ENCODE measurements around the gene SLC37A3. TPM values are rescaled to one million over a fixed set of nuclear protein-coding genes. Genes with fewer than 3 reads are reported as not detected.

SLC37A3 gene
- total RNA-seq, 1 experiment from 2014 or later: 22.1 TPM

DNA sequence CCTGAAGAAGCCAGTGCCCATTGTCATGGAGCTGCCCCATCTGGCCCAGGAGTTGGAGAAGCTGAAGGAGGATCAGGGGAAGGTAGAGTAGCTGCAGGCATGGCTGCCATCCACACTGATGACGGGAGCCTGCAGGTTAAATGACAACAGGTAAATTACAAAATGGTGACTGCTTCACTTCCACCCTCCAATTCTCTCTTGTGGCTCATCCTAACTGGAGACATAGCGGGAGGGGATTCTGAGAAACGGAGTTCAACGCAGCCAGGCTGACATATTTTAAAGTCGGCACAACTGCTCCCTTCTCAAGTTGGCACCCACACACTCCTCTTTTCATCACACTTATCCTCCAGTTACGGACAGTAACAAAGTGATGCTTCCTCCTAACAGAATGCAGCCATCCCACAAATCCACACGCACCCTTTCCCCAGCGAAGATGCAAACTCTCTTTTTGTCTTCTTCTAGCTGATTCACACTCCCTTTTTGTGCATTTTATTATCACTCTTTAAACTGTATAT is 103.0 kb downstream of the SLC37A3 start:
- ChIA-PET POLR2A (ENCODE audit: unreplicated experiment) (no interaction called here), CTCF (no interaction called here)
- no peaks in the 10 kb centered on the region for H3K9me3 ChIP-seq (ENCODE audit: low read length)
- no peaks in the 10 kb centered on the region for H3K36me3 ChIP-seq (ENCODE audit: low read depth, low read length)
- ATAC-seq (no peak), DNase-seq (no peak)
- H3K9me2 ChIP-seq (replicated peaks; ENCODE audit: low read length): no peaks in the 10 kb centered on the region
- no peaks in the 10 kb centered on the region for H3K79me2 ChIP-seq (ENCODE audit: low read length)
- no peaks in the 10 kb centered on the region for H3F3A ChIP-seq (ENCODE audit: low read length, unreplicated experiment)
- no peaks in the 10 kb centered on the region for H3K27me3 ChIP-seq (ENCODE audit: low read length)
- no TSS peak for BruUV-seq (replicated peaks)
- intact Hi-C loops (cut with micrococcal nuclease): no loop called here
- no peaks in the 10 kb centered on the region for H4K20me1 ChIP-seq (ENCODE audit: low read length)
- H3K27ac ChIP-seq (ENCODE audit: low read length): no peak overlapping the region
- no peak for TF ChIP-seq EZH2phosphoT487 (IDR thresholded peaks at IDR 0.05; ENCODE audit: borderline replicate concordance, low read length)
- TF ChIP-seq, protein P1, sequence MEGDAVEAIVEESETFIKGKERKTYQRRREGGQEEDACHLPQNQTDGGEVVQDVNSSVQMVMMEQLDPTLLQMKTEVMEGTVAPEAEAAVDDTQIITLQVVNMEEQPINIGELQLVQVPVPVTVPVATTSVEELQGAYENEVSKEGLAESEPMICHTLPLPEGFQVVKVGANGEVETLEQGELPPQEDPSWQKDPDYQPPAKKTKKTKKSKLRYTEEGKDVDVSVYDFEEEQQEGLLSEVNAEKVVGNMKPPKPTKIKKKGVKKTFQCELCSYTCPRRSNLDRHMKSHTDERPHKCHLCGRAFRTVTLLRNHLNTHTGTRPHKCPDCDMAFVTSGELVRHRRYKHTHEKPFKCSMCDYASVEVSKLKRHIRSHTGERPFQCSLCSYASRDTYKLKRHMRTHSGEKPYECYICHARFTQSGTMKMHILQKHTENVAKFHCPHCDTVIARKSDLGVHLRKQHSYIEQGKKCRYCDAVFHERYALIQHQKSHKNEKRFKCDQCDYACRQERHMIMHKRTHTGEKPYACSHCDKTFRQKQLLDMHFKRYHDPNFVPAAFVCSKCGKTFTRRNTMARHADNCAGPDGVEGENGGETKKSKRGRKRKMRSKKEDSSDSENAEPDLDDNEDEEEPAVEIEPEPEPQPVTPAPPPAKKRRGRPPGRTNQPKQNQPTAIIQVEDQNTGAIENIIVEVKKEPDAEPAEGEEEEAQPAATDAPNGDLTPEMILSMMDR (conservative IDR thresholded peaks at IDR 0.05; ENCODE audit: low read depth, low read length): no peak
- no peak for TF ChIP-seq EZH2 (IDR thresholded peaks at IDR 0.05; ENCODE audit: low read length, unreplicated experiment)
- H3K4me3 ChIP-seq (ENCODE audit: low read length): no peak overlapping the region
- no peak overlapping the region for H3K9ac ChIP-seq (ENCODE audit: low read length)
- no peak overlapping the region for H2AFZ ChIP-seq (ENCODE audit: low read length)
- no peak overlapping the region for H3K4me2 ChIP-seq (ENCODE audit: low read length)
- no peaks in the 10 kb centered on the region for H3K4me1 ChIP-seq (ENCODE audit: insufficient read depth, low read length)

DNA sequence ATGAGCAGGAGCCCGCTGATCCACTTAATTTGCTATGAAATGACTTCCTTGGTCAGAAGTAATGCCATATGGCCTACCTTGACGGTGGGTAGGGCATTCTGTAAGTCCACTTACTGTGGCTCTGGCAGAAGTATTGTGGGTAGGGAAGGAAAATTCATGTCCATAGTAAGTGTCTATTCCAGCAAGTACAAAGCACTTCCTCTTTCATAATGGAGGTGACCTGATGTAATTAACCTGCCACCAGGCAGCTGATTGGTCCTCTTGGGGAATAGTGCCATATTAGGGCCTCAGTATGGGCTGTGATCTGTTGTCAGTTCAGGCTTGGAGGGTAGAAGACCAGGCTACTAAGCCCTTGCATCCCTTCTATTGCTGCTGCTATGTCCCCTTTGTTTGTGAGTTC is 103.9 kb downstream of the SLC37A3 start:
- Histone ChIP-seq H3K79me2 (ENCODE audit: low read length) (no peaks in the 10 kb centered on the region), H2AFZ (ENCODE audit: low read length) (no peak overlapping the region), H3K36me3 (ENCODE audit: low read depth, low read length) (no peaks in the 10 kb centered on the region), H3K4me3 (ENCODE audit: low read length) (no peak overlapping the region), H3K9ac (ENCODE audit: low read length) (no peak overlapping the region), H3K9me3 (ENCODE audit: low read length) (no peaks in the 10 kb centered on the region), H3K4me2 (ENCODE audit: low read length) (no peak overlapping the region), H3K27me3 (ENCODE audit: low read length) (no peaks in the 10 kb centered on the region), H3K4me1 (ENCODE audit: insufficient read depth, low read length) (no peaks in the 10 kb centered on the region), H3K9me2 (replicated peaks; ENCODE audit: low read length) (no peaks in the 10 kb centered on the region), H3K27ac (ENCODE audit: low read length) (no peak overlapping the region), H4K20me1 (ENCODE audit: low read length) (no peaks in the 10 kb centered on the region), H3F3A (ENCODE audit: low read length, unreplicated experiment) (no peaks in the 10 kb centered on the region)
- CTCF ChIA-PET: no interaction called here
- TF ChIP-seq EZH2phosphoT487 (IDR thresholded peaks at IDR 0.05; ENCODE audit: borderline replicate concordance, low read length): no peak
- POLR2A ChIA-PET (ENCODE audit: unreplicated experiment): no interaction called here
- BruUV-seq (replicated peaks): no TSS peak
- DNase-seq: no peak
- ATAC-seq: no peak
- intact Hi-C loops (cut with micrococcal nuclease): no loop called here

DNA sequence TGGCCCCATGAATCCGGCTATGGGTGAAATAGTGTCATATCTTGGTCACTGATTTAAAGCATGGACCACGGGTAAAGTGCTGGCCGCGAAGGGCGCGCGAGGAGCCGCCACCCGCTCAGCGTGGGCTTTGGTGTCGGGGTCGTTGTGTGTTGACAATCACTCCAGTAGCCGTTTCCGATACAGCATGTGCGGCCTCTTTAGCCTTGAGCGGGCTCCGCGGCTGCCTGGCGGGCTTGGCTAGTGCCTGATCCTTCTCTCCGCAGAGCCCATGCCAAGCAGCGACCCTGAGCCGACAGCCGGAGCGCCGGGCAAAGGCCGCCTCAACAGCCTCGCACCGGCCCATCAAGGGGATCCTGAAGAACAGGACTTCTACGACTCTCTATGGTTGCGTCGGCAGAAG is 105.9 kb downstream of the SLC37A3 start:
- POLR2A ChIA-PET (ENCODE audit: unreplicated experiment): no interaction called here
- ATAC-seq: no peak

More for the DNA sequence above, 105.9 kb downstream of the SLC37A3 start:
- BruUV-seq (replicated peaks): no TSS peak
- H3K9ac ChIP-seq (ENCODE audit: low read length): no peak overlapping the region
- CTCF ChIA-PET: no interaction called here
- H3K4me2 ChIP-seq (ENCODE audit: low read length): no peak overlapping the region
- H2AFZ ChIP-seq (ENCODE audit: low read length): no peak overlapping the region
- TF ChIP-seq EZH2 (IDR thresholded peaks at IDR 0.05; ENCODE audit: low read length, unreplicated experiment): no peak
- no peak for TF ChIP-seq EZH2phosphoT487 (IDR thresholded peaks at IDR 0.05; ENCODE audit: borderline replicate concordance, low read length)
- TF ChIP-seq, protein P1 (conservative IDR thresholded peaks at IDR 0.05; ENCODE audit: low read depth, low read length): no peak
- H3F3A ChIP-seq (ENCODE audit: low read length, unreplicated experiment): no peaks in the 10 kb centered on the region
- H3K27me3 ChIP-seq (ENCODE audit: low read length): no peaks in the 10 kb centered on the region
- no peaks in the 10 kb centered on the region for H3K36me3 ChIP-seq (ENCODE audit: low read depth, low read length)
- no peak for DNase-seq
- H3K27ac ChIP-seq (ENCODE audit: low read length): no peak overlapping the region
- H3K9me2 ChIP-seq (replicated peaks; ENCODE audit: low read length): no peaks in the 10 kb centered on the region
- no peaks in the 10 kb centered on the region for H3K9me3 ChIP-seq (ENCODE audit: low read length)
- H3K4me1 ChIP-seq (ENCODE audit: insufficient read depth, low read length): no peaks in the 10 kb centered on the region
- H3K79me2 ChIP-seq (ENCODE audit: low read length): no peaks in the 10 kb centered on the region
- intact Hi-C loops (cut with micrococcal nuclease): no loop called here
- no peak overlapping the region for H3K4me3 ChIP-seq (ENCODE audit: low read length)
- no peaks in the 10 kb centered on the region for H4K20me1 ChIP-seq (ENCODE audit: low read length)
